OCI-LY1 (cell line): ENCODE data around the gene OR1F1.

Experiments
- EZH2 ChIP-seq: fragments of 200-600 bp; sonication (generic), shearing (Covaris generic); IDR thresholded peaks from 2 replicates; pipeline ENCODE4 v1.8.0; 2017; ENCODE audit warnings: borderline replicate concordance, mixed run types, mild to moderate bottlenecking, antibody characterized with exemption, low read length, moderate library complexity, mixed read lengths
- TF ChIP-seq, protein P1 (sequence below): fragments of 200-600 bp; sonication (generic), shearing (Covaris generic); IDR thresholded peaks from 2 replicates; pipeline ENCODE4 v1.5.1; 2017; ENCODE audit warnings: mild to moderate bottlenecking, antibody characterized with exemption, low read length, moderate library complexity, mixed read lengths

DNA sequence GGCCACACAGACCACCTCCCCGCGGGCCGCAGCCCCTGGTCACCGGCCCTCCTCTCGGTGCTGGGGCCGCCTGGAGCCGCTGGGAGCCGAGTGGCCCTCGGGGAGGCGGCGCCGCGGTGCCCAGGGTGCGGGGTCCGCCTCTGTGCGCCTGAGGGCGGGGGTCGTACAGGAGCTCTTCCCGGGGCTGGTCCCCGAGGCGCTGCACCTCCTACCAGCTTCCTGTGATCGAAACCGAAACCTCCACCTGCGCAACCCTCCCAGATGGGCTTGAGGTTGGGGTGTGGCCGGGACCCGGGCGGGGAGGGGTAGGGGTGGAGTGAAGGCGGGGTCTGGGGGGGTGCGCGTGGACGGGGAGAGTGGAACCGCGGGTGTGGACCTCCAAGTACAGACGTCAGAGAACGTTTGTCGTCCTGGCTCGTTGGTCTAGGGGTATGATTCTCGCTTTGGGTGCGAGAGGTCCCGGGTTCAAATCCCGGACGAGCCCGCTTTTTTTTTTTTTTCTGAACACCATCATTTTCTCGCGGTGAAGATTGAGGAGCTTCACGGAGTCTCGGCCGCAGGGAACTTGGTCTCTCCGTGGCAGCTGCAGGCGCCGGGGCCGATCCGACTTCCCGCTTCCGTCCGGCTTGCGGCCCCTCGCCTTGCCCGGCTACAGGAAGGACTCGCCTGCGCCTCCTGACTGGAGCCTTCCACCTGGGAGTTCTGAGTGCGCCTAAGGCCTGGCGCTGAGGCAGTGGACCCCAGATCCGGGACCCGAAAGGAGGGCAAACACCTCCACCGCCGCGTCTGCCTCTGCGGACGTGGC, 29.3 kb upstream of the OR1F1 start:
- TF ChIP-seq, protein P1, sequence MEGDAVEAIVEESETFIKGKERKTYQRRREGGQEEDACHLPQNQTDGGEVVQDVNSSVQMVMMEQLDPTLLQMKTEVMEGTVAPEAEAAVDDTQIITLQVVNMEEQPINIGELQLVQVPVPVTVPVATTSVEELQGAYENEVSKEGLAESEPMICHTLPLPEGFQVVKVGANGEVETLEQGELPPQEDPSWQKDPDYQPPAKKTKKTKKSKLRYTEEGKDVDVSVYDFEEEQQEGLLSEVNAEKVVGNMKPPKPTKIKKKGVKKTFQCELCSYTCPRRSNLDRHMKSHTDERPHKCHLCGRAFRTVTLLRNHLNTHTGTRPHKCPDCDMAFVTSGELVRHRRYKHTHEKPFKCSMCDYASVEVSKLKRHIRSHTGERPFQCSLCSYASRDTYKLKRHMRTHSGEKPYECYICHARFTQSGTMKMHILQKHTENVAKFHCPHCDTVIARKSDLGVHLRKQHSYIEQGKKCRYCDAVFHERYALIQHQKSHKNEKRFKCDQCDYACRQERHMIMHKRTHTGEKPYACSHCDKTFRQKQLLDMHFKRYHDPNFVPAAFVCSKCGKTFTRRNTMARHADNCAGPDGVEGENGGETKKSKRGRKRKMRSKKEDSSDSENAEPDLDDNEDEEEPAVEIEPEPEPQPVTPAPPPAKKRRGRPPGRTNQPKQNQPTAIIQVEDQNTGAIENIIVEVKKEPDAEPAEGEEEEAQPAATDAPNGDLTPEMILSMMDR, result no peak
- TF ChIP-seq EZH2, result no peak
